HTR-8/SVneo (cell line): ENCODE results near the gene SACM1L.

Source experiments
- DNase-seq: peaks from one replicate; pipeline ENCODE4 v3.0.0; 2011; ENCODE audit warnings: low spot score, mixed read lengths; ENCODE audit not compliant: insufficient read length
- FAIRE-seq: peaks from 2 replicates; lab custom pipeline; 2011; peaks lifted over from hg19 to GRCh38; lab: Jason Lieb, UNC

SACM1L gene

DNA sequence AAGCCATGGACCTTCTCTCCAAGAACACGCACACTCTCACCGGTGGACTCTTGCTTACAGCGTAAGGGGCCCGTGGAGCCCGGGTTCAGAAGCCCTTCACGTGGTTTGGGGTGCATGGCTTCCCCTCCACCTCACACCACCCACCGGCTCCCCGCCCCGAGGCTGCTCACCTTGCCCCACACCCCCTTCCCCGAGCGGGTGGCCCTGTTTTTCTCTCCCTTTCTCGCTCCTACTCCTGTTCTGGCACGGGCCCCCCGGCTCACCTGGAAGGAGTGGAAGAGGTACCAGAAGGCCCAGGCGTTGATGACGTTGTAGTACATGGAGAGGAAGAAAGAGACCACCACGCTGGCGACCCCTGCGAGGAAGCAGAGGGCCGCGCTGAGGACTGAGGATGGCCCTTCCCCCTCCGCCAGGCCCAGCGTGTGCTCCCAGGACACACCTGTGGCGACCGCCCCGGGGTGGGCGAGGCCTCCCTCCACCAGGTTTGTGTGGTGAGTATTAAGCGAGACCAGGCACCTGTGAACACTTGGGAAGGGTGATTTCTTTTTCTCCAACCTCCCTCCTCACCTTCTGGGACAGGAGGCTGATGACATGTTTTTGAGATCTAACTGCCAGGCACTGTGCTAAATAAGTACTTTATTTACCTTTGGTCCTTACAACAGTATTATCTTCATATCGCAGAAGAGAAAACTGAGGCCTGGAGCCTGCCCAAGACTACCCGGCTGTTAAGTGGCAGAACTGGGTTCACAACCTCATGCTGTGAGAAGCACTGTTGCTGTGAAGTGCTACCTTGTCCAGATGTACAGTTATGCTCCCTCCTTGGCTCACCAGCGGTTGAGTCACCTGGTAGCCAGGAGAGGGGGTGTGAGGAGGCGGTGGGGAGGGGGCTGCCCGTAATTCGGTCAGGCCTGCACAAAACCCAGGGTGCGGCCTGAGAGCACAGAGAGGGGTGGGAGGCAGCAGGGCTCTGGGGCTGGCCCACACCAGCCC is 90.8 kb downstream of the SACM1L start:
- FAIRE-seq, result no peak
- DNase-seq, result no peak

DNA sequence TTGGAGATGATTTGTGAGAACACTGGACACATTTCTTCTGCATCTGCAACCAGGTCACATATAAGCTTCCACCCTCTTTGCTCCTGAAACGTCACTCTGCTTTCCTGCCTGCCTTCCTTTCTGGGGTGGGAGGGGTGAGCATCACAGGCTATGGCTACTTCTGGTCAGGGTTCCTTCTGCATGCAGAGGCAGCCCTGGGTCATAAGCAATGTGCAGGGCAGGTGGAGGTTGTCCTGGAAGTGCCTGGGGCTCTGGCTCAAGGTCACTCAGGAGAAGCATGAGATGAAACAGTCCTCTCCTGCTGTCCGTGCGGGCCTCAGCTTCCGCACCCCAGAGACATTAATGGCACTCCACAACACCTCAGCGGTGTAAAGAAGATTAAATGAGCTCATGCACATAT is 92.1 kb downstream of the SACM1L start:
- no peak for DNase-seq
- no peak for FAIRE-seq

- DNase-seq, result no peak
- no peak for FAIRE-seq
Measured at GRCh38 chr3:45781841-45782240, 92.6 kb downstream of the SACM1L start.

DNA sequence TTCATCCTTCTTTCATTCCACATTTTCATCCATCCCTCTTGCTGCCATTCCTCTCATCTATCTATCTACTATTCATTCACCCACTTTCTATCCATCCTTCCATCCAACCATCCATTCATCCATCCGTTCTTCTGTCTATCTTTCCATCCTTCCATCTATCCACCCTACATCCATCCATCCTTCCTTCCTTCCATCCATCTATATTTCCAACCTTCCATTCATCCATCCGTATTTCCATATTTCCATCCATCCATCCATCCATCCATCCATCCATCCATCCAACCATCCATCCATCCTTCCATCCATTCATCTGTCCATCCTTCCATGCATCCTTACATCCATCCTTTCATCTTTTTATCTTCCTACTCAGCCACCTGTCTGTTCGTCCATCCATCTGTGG is 93.2 kb downstream of the SACM1L start:
- DNase-seq (no peak), FAIRE-seq (no peak)

- FAIRE-seq (no peak), DNase-seq (no peak)
Measured at GRCh38 chr3:45783667-45784066, 94.5 kb downstream of the SACM1L start.

DNA sequence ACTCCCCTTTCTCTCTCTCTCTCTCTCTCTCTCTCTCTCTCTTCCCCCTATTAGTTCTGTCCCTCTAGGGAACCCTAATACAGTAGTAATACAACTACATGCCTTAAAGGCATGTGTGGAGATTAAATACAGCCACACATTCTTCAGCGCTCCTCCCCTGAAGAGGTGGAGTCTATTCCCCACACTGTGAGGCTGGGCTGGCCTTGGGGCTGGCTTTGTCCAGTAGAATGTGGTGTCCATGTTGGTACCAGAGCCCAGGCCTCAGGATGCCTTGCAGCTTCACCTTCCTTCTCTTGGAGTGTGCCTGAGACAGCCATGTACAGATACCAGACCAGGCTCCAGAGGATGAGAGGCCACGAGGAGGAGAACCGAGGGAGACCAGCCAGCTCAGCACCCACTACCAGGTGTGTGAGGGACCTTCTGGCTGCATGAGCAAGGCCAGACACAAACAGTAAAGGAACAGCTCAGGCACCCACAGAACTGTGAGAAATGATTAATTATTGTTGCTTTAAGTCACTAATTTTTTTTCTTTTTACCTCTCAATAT is 96.5 kb downstream of the SACM1L start:
- FAIRE-seq (no peak), DNase-seq (no peak)

GRCh38 chr3:45786801-45787495 is 97.8 kb downstream of the SACM1L start:
- DNase-seq, result no peak
- no peak for FAIRE-seq

GRCh38 chr3:45787551-45787950 is 98.4 kb downstream of the SACM1L start:
- DNase-seq (no peak), FAIRE-seq (no peak)

DNA sequence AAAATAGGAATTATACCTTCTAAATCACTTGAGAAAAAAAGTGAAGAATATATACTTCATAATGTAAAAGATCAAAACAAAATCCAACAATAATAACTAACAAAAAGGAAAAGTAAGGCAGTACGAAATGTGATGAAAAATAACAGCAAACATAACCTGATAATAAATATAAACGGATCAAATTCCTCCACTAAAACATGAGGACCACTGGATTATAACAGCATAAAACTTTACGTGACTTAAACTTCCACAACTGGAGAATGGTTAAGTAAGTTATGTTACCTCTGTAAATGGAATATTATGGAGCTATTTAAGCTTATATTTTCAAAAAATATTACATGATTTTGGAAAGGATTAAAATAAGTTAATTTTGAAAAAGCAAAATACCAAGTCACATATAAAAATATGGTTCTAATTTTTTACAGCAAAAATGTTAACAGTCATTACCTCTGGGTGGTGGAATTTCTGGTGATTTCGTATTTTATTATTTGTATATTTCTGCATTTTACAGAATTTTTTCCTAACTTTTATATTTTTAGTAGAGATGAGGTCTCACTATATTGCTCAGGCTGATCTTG is 100.1 kb downstream of the SACM1L start:
- FAIRE-seq (no peak), DNase-seq (no peak)

DNA sequence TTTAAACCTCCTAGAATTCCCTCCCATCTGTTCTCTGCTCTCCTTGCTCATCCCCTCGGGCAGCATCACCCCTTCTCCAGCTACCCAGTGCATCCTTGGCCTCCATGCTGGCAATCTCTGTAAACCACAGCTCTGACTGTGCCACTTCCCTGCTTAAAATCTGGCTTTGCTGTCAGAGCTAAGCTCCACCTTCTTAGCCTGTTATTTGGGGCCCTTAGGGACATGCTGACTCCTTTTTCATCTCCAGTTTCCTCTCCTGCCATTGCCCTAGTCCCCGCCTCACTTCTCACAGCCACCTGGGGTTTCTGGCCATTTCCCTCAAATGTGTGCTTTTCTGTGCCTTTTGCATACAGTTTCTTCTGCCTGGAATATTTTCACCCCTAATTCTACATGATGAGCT is 101.4 kb downstream of the SACM1L start:
- DNase-seq, result no peak
- FAIRE-seq, result no peak

- no peak for FAIRE-seq
- DNase-seq, result no peak
Measured at GRCh38 chr3:45792036-45792435, 102.8 kb downstream of the SACM1L start.

DNA sequence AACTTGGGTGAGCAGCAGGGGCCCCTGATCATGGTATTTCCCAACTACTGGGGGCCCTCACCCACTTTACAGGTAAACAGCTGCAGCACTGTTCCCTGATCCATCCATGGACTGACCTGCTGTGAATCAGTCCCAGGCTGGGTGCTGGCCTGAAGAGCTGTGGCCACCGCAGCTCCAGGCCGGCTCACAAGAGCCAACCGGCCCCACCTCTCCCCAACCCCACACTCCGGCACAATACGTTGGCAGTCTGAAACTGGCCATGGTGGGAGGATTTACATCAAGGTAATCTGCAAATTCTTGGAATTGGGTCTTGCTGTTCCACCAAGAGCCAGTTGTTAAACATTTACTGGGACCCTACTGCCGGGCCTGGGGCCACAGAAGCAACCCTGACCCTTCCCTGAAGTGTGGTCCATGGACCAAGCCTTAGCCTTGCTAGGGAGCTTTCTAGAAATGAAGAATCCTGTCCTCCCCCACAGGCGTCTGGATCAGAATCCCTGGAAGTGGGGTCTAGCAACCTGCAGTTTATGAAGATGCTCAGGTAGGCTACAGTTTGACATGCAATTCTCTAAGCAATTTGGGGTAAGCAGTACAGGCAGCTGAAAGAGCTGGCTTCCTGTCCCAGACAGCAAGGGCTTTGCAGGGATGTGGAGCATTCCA is 103.4 kb downstream of the SACM1L start:
- FAIRE-seq, result no peak
- DNase-seq, result no peak

- no peak for FAIRE-seq
- no peak for DNase-seq
Measured at GRCh38 chr3:45793482-45794176, 104.4 kb downstream of the SACM1L start.

DNA sequence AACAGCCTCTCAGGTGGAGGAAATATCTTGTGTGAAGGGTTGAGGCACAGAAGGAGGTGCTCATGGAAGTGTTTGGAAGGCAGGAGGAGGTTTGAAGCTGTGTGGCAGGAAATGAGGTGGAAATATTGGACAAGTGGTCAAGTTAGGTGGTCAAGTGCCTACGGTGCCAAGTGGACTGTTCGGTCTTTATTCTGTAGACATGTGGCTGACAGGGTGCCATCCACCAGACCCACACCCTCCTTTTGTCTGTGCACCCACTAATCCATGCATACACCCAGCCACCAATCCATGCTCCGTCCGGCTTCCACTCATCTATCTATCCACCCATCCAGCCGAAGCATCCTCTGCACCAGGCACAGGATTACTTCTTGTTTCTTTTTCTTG is 105.0 kb downstream of the SACM1L start:
- DNase-seq, result no peak
- no peak for FAIRE-seq

DNA sequence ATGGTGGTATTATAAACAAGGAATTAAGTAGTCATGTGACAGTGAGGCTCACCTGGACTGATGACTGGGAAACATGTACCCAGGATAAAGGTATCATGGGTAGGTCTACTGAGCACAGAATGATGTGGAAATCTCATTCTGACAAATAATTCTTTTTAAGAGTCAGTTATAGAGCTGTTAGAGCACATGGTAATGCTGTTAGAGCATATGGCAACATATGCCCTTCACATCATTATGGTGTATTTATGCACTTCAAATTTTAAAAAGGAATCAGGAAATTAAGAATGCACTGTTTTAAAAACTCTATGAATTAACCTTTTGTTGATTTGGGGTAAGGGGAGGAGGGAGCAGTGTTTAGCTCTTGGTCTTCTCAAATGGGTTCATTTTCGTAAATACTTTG is 105.5 kb downstream of the SACM1L start:
- no peak for DNase-seq
- FAIRE-seq, result no peak
